ENCODE results near the gene PNPT1. TPM values are rescaled to one million over a fixed set of nuclear protein-coding genes. Genes with fewer than 3 reads are reported as not detected.

The PNPT1 gene
- total RNA-seq, 1 experiment from 2014 or later: 31.7 TPM

DNA sequence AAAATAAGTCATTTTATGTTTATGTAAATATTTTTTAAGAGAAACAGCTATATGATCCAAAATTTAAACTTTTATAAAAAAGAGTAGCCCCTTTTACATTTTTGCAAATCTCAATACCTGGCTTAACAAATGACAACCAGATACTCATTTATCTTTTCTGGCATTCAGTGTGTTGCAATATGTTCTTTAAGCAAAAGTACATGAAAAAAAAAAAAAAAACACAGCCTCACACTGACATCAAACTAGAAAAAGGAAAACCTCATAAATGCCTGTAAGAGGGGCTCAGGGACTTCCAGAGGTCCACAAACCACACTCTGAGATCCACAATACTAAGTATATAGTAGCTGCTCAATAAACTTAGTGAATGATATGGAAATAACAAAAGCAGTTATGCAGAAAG lies 98.1 kb downstream of the PNPT1 start:
- Histone ChIP-seq H3K79me2 (ENCODE audit: insufficient read depth, low read length) (peaks cover 16% of the 10 kb centered on the region), H3K9me2 (ENCODE audit: insufficient read depth) (no peaks in the 10 kb centered on the region; the same call in 1 of the 2 replicates), H3K27me3 (ENCODE audit: insufficient read depth, low read length) (no peaks in the 10 kb centered on the region), H3K27ac (ENCODE audit: low read depth, low read length) (no peak overlapping the region), H2AFZ (ENCODE audit: low read depth, low read length, poor library complexity, severe bottlenecking) (no peak overlapping the region), H3K36me3 (ENCODE audit: control insufficient read depth in 1 of 2, insufficient read depth in 2 of 2, low read length in 2 of 2) (peaks cover 4 to 7% of the 10 kb centered on the region in 2 experiments), H4K20me1 (ENCODE audit: insufficient read depth) (no peaks in the 10 kb centered on the region), H3K9me3 (ENCODE audit: control insufficient read depth in 1 of 2, insufficient read depth in 1 of 2, low read depth in 1 of 2, low read length in 2 of 2) (no peaks in the 10 kb centered on the region), H3K4me2 (ENCODE audit: low read length) (no peak overlapping the region), H3K4me3 (replicated peaks in 1 of 2; ENCODE audit: low read depth in 1 of 2, low read length in 2 of 2) (no peak overlapping the region), H3K9ac (ENCODE audit: low read length) (no peak overlapping the region), H3K4me1 (ENCODE audit: control insufficient read depth in 1 of 2, insufficient read depth in 2 of 2, low read length in 2 of 2) (peaks cover 12 to 19% of the 10 kb centered on the region in 2 experiments)
- ATAC-seq: no peak
- intact Hi-C loops (cut with micrococcal nuclease): no loop called here
- BruUV-seq (replicated peaks): no TSS peak
- CTCF ChIA-PET: no interaction called here
- POLR2A ChIA-PET: interaction anchor here (0.7 kb wide), 1 partner anchor 42 kb away, joined by 3 read pairs; no protein-coding TSS in a partner anchor
- no peak for TF ChIP-seq RAD21 (IDR thresholded peaks at IDR 0.05; ENCODE audit: low read depth)
- no peak for TF ChIP-seq CEBPB (IDR thresholded peaks at IDR 0.05; ENCODE audit: low read depth)
- TF ChIP-seq REST (IDR thresholded peaks at IDR 0.05; ENCODE audit: low read depth): no peak
- TF ChIP-seq, protein P1, sequence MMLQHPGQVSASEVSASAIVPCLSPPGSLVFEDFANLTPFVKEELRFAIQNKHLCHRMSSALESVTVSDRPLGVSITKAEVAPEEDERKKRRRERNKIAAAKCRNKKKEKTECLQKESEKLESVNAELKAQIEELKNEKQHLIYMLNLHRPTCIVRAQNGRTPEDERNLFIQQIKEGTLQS (IDR thresholded peaks at IDR 0.05): no peak
- no peak for TF ChIP-seq SP1 (IDR thresholded peaks at IDR 0.05; ENCODE audit: low read depth)
- no peak for TF ChIP-seq EZH2phosphoT487 (IDR thresholded peaks at IDR 0.05; ENCODE audit: borderline replicate concordance)
- TF ChIP-seq ZNF274 (IDR thresholded peaks at IDR 0.05; ENCODE audit: low read depth, low read length): no peak
- TF ChIP-seq SRF (IDR thresholded peaks at IDR 0.05; ENCODE audit: low read depth): no peak
- TF ChIP-seq JUND (IDR thresholded peaks at IDR 0.05): no peak
- no peak for TF ChIP-seq ELF1 (IDR thresholded peaks at IDR 0.05; ENCODE audit: borderline replicate concordance, low read depth)
- no peak for TF ChIP-seq CBX3 (IDR thresholded peaks at IDR 0.05; ENCODE audit: low read depth)
- TF ChIP-seq ZFX (IDR thresholded peaks at IDR 0.05): no peak
- TF ChIP-seq EZH2 (IDR thresholded peaks at IDR 0.05): no peak
- no peak for TF ChIP-seq FOSL1 (IDR thresholded peaks at IDR 0.05; ENCODE audit: low read depth)
- TF ChIP-seq, protein P2, sequence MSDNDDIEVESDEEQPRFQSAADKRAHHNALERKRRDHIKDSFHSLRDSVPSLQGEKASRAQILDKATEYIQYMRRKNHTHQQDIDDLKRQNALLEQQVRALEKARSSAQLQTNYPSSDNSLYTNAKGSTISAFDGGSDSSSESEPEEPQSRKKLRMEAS (IDR thresholded peaks at IDR 0.05): no peak
- no peak for TF ChIP-seq POLR2A (IDR thresholded peaks at IDR 0.05; ENCODE audit: borderline replicate concordance, extremely low read depth, insufficient read depth, insufficient read length)
- TF ChIP-seq POLR2AphosphoS5 (IDR thresholded peaks at IDR 0.05; ENCODE audit: low read depth, low read length): no peak
- TF ChIP-seq YY1 (IDR thresholded peaks at IDR 0.05; ENCODE audit: extremely low read depth, insufficient replicate concordance, low read depth, low read length): no peak
- TF ChIP-seq CTCF (IDR thresholded peaks at IDR 0.05 in 2 of 3, conservative IDR thresholded peaks at IDR 0.05 in 1 of 3; ENCODE audit: borderline replicate concordance in 1 of 3, insufficient read depth in 1 of 3, low read depth in 2 of 3, low read length in 2 of 3): no peak
- DNase-seq (ENCODE audit: low read depth, low spot score): no peak
- RAD21 ChIA-PET (ENCODE audit: low non-redundant PET in 1 of 2, low total read pairs in 2 of 2, uncharacterized antibody in 2 of 2, unreplicated experiment in 2 of 2): no interaction called here
